Measurements from ENCODE around the gene C3orf70.
A peak's percentile ranks its signal among the peaks of the same experiment; 100 is the strongest.

DNA sequence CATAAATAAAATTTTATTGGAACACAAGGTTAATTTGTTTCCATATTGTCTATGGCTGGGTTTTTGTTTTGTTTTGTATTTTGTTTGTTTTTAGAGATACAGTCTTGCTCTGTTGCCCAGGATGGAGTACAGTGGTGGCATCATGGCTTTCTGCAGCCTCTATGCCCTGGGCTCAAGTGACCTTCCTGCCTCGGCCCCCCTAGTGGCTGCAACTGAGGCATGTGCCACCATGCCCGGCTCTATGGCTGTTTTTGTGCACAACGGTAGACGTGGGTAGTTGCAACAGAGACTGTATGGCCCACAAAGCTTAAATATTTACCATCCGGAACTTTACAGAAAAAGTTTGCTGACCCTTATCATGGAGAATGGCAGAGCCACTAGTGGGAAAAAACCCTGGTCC lies 46.8 kb upstream of the C3orf70 start:
- TF ChIP-seq, protein P1, sequence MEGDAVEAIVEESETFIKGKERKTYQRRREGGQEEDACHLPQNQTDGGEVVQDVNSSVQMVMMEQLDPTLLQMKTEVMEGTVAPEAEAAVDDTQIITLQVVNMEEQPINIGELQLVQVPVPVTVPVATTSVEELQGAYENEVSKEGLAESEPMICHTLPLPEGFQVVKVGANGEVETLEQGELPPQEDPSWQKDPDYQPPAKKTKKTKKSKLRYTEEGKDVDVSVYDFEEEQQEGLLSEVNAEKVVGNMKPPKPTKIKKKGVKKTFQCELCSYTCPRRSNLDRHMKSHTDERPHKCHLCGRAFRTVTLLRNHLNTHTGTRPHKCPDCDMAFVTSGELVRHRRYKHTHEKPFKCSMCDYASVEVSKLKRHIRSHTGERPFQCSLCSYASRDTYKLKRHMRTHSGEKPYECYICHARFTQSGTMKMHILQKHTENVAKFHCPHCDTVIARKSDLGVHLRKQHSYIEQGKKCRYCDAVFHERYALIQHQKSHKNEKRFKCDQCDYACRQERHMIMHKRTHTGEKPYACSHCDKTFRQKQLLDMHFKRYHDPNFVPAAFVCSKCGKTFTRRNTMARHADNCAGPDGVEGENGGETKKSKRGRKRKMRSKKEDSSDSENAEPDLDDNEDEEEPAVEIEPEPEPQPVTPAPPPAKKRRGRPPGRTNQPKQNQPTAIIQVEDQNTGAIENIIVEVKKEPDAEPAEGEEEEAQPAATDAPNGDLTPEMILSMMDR (IDR thresholded peaks at IDR 0.05; ENCODE audit: control extremely low read depth in 1 of 3, insufficient read depth in 1 of 3, low read depth in 1 of 3, low read length in 3 of 3), result peak; percentile 19 to 48 (median 33); a peak in 3 of 4 replicates
- TF ChIP-seq POLR2A (IDR thresholded peaks at IDR 0.05; ENCODE audit: control extremely low read depth in 1 of 2, low read depth in 2 of 2, low read length in 2 of 2) (no peak), PHF8 (conservative IDR thresholded peaks at IDR 0.05; ENCODE audit: low read depth, low read length) (no peak), USF2 (IDR thresholded peaks at IDR 0.05; ENCODE audit: low read length) (no peak), KDM4A (IDR thresholded peaks at IDR 0.05; ENCODE audit: low read depth, low read length, severe bottlenecking) (no peak), CHD1 (IDR thresholded peaks at IDR 0.05; ENCODE audit: low read depth, low read length) (no peak)
